GM19397 (cell line): ENCODE data around the gene TAF1C.
"Not testable (repeated sequence)": the region's sequence is repeated elsewhere in the genome, so short reads cannot be mapped to it uniquely, and the experiment has no call there.

Experiments
- ATAC-seq: cut with Tn5 transposase; IDR thresholded peaks from one replicate; pipeline ENCODE4 v1.9.1; 2021; ENCODE audit warnings: mild to moderate bottlenecking, moderate library complexity; ENCODE audit not compliant: unreplicated experiment

Gene TAF1C

GRCh38 chr16:84186685-84187437 lies at the start of gene TAF1C:
TSS of gene TAF1C (minus strand) at chr16:84187057. CDS start at chr16:84184988, 2,069 bp downstream.
- peak; percentile 94 for ATAC-seq

- ATAC-seq, result no peak
Observed at GRCh38 chr16:84234321-84235241, 47.7 kb upstream of the TAF1C start.

- ATAC-seq, result no peak
Observed at GRCh38 chr16:84233748-84234147, 46.9 kb upstream of the TAF1C start.

- ATAC-seq, result no peak
Observed at GRCh38 chr16:84232969-84233368, 46.1 kb upstream of the TAF1C start.

- ATAC-seq, result no peak
Observed at GRCh38 chr16:84232060-84232459, 45.2 kb upstream of the TAF1C start.

GRCh38 chr16:84229471-84229870 lies 42.6 kb upstream of the TAF1C start:
- ATAC-seq, result no peak

GRCh38 chr16:84228256-84228838 lies 41.5 kb upstream of the TAF1C start:
- no peak for ATAC-seq

GRCh38 chr16:84227548-84227947 lies 40.7 kb upstream of the TAF1C start:
- ATAC-seq, result no peak

- ATAC-seq, result no peak
Observed at GRCh38 chr16:84226026-84226425, 39.2 kb upstream of the TAF1C start.

GRCh38 chr16:84225571-84225970 lies 38.7 kb upstream of the TAF1C start:
- no peak for ATAC-seq

GRCh38 chr16:84225126-84225525 lies 38.3 kb upstream of the TAF1C start:
- ATAC-seq, result no peak

GRCh38 chr16:84224554-84224953 lies 37.7 kb upstream of the TAF1C start:
- ATAC-seq, result no peak

- ATAC-seq, result no peak
Observed at GRCh38 chr16:84223456-84223855, 36.6 kb upstream of the TAF1C start.

- no peak for ATAC-seq
Observed at GRCh38 chr16:84220851-84221250, 34.0 kb upstream of the TAF1C start.

GRCh38 chr16:84218956-84219355 lies 32.1 kb upstream of the TAF1C start:
- no peak for ATAC-seq

GRCh38 chr16:84218176-84218823 lies 31.4 kb upstream of the TAF1C start:
- no peak for ATAC-seq

GRCh38 chr16:84216144-84216543 lies 29.3 kb upstream of the TAF1C start:
- not testable (repeated sequence) for ATAC-seq

GRCh38 chr16:84215531-84215930 lies 28.7 kb upstream of the TAF1C start:
- no peak for ATAC-seq

GRCh38 chr16:84214451-84215066 lies 27.7 kb upstream of the TAF1C start:
- no peak for ATAC-seq

GRCh38 chr16:84212631-84213030 lies 25.8 kb upstream of the TAF1C start:
- ATAC-seq, result no peak

- ATAC-seq, result no peak
Observed at GRCh38 chr16:84212154-84212553, 25.3 kb upstream of the TAF1C start.
